Right renal cortex interstitium (tissue), 3 donors: ENCODE measurements around the gene MUC3A. TPM values are rescaled to one million over a fixed set of nuclear protein-coding genes. Genes with fewer than 3 reads are reported as not detected.
"Not testable (repeated sequence)": the region's sequence is repeated elsewhere in the genome, so short reads cannot be mapped to it uniquely, and the experiment has no call there.

Source experiments
- DNase-seq, 3 donors: peaks; one replicate each; pipeline ENCODE4 v3.0.0-alpha.2; 2013; ENCODE audit warnings: low read depth in 3 of 3, low spot score in 2 of 3
- polyA plus RNA-seq, 3 donors: library from polyadenylated mRNA; unstranded; fragments of 120-200 nt; gene quantifications; one replicate each; pipeline ENCODE4 v1.2.1, GENCODE V29; 2013; ENCODE audit not compliant: insufficient read length in 3 of 3

The MUC3A gene, protein sequence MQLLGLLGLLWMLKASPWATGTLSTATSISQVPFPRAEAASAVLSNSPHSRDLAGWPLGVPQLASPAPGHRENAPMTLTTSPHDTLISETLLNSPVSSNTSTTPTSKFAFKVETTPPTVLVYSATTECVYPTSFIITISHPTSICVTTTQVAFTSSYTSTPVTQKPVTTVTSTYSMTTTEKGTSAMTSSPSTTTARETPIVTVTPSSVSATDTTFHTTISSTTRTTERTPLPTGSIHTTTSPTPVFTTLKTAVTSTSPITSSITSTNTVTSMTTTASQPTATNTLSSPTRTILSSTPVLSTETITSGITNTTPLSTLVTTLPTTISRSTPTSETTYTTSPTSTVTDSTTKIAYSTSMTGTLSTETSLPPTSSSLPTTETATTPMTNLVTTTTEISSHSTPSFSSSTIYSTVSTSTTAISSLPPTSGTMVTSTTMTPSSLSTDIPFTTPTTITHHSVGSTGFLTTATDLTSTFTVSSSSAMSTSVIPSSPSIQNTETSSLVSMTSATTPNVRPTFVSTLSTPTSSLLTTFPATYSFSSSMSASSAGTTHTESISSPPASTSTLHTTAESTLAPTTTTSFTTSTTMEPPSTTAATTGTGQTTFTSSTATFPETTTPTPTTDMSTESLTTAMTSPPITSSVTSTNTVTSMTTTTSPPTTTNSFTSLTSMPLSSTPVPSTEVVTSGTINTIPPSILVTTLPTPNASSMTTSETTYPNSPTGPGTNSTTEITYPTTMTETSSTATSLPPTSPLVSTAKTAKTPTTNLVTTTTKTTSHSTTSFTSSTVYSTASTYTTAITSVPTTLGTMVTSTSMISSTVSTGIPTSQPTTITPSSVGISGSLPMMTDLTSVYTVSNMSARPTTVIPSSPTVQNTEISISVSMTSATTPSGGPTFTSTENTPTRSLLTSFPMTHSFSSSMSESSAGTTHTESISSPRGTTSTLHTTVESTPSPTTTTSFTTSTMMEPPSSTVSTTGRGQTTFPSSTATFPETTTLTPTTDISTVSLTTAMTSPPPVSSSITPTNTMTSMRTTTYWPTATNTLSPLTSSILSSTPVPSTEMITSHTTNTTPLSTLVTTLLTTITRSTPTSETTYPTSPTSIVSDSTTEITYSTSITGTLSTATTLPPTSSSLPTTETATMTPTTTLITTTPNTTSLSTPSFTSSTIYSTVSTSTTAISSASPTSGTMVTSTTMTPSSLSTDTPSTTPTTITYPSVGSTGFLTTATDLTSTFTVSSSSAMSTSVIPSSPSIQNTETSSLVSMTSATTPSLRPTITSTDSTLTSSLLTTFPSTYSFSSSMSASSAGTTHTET (N-terminal part only)
- under 1 TPM; 0.25 to 0.71 (median 0.43) TPM for polyA plus RNA-seq

DNA sequence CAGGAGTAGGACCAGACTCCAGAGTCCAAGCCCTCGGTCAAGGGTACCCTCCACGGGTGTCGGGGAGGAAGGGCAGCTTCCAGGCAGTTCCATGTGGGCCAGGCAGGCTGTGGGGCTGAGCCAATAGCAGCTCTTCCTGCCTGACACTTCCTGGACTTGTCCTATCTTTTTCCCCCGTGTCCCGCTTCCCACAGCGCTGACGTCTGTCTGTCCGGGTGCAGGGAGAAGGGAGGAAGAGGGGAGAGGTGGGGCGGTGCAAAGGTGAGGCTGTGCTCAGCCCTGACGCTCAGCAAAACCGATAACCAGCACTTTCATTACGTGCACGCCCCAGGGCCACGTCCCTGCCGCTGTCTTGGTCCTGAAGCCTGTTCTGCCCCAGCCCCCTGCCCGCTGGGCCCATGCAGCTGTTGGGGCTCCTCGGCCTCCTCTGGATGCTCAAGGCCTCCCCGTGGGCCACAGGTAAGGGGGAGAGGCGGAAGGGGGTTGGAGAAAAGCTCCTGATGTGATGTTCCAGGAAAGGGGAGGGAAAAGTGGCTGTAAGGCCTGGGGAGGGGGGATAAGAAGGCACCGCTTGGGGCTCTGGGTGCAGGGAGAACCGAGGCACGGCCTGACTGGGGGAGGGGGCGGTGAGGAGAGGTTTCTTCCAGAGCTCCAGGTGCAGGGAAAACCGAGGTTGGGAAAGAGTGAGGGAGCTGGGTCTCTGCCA lies at the start of gene MUC3A:
Gene MUC3A (plus strand): TSS at position 308 of the 706 bp plus-strand sequence. CDS start 91 bp downstream, at position 399.
- no peak for DNase-seq

GRCh38 chr7:100900978-100901377 lies 48.4 kb upstream of the MUC3A start:
- no peak for DNase-seq

DNA sequence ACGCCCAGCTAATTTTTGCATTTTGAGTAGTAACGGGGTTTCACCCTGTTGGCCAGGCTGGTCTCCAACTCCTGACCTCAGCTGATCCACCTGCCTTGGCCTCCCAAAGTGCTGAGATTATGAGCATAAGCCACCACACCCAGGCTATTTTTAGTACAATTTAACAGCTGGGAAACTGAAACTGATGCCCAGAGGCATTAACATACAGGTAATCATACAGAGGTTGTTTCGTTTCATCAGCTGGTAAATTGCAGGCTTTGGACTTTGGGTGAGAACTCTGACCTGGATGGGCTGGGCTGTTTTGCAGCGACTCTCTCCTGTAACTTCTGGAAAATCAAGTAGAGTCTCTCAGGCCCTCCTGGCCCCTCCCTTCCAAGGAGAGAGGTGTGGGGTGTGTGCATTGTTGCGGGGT lies 47.4 kb upstream of the MUC3A start:
- DNase-seq: no peak

GRCh38 chr7:100902638-100903037 lies 46.7 kb upstream of the MUC3A start:
- no peak for DNase-seq

GRCh38 chr7:100908512-100908911 lies 40.8 kb upstream of the MUC3A start:
- DNase-seq: no peak

DNA sequence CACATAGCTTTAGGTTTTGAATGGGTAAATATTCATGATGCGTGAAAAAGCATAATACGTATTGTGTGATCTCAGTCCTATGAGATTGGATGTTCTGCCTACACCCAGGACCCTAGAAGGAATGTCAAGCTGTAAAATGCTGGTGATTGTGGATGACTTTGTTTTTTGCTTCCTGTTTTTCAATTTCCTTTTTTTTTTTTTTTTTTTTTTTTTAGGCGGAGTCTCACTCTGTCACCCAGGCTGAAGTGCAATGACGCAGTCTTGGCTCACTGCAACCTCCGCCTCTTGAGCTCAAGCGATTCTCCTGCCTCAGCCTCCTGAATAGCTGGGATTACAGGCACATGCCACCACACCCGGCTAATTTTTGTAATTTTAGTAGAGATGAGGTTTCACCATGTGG lies 38.9 kb upstream of the MUC3A start:
- not testable (repeated sequence) for DNase-seq

DNA sequence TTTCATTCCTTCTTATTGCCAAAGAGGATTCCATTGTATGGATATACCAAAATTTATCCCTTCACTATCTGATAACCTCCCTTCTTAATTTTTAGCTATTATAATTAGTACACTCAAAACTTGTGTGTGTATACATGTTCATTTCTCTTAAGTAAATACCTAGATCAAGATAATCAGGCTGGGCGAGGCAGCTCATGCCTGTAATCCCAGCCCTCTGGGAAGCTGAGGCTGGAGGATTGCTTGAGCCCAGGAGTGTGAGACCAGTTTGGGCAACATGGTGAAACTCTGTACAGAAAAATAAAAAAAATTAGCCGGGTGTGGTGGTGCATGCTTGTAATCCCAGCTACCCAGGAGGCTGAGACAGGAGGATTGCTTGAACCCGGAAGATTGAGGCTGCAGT lies 37.9 kb upstream of the MUC3A start:
- DNase-seq: no peak

DNA sequence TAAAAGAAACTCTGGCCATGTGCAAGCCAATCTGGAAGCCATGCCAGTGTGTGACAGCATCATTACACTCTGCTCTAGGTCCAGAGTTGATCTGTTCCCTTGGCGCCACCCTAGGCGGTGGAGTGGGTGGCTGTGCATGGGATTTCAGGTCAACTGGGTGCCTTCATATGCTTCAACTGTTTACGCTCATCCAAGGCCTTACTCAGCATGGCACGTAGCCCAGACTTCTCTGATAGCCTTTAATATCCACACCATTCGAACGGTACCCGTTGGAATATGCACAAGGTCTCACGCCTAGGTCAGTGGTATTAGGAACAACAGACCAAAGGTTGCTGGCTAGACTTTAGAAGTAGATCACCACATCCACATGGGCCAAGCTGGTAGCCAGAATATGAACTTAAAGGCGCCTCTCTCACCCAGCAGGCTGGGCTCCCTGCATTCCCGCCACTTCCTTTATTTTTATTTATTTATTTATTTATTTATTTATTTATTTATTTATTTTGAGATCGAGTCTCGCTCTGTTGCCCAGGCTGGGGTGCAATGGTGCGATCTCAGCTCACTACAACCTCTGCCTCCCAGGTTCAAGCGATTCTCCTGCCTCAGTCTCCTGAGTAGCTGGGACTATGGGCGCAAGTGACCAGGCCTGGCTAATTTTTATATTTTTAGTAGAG lies 35.0 kb upstream of the MUC3A start:
- DNase-seq: no peak

GRCh38 chr7:100914879-100915447 lies 34.4 kb upstream of the MUC3A start:
- DNase-seq: no peak

DNA sequence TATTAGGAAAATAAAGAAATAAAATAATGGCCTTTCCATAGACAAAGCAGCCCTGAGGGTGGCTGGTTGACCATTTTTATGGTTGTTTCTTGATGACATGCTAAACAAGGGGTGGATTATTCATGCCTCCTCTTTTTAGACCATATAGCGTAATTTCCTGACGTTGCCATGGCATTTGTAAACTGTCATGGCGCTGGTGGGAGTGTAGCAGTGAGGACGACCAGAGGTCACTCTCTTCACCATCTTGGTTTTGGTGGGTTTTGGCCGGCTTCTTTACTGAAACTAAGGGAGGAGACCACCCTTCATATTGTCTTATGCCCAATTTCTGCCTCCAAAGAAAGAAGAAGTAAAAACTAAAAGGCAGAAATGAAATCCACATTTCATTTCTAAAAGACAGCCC lies 30.0 kb upstream of the MUC3A start:
- DNase-seq: not testable (repeated sequence)

GRCh38 chr7:100919779-100920437 lies 29.4 kb upstream of the MUC3A start:
- DNase-seq: not testable (repeated sequence)

DNA sequence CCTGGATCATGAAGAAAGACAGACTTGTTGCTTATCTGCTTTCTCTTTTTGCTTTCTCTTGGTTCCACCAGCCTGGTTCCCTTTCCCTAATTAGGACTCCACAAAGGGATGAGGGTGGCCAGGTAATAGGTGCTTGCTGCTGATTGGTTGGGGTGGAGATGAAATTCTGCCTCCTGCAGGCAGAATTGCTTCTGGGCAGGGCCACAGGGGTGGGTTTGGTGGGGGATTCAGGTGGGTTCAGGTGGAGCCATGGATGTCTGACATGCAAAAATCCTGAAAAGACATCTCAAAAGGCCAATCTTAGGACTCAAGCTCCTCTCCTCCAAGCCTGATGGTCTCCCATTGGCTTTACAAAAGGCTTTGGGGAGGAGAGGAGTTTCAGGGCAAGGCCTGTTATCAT lies 28.3 kb upstream of the MUC3A start:
- DNase-seq: no peak

DNA sequence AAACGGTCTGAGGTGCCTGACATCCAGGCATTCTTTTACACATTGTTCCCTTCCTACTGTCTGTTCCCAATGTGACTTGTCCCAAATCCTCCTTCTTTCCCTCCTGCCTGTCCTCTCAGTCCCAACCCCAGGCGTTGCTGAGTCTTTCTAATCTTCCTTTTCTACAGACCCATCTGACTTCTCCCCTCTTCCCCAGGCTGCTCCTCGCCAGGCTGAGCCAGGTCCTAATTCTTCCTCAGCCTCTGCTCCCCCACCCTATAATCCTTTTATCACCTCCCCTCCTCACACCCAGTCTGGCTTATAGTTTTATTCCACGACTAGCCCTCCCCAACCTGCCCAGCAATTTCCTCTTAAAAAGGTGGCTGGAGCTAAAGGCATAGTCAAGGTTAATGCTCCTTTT lies 25.7 kb upstream of the MUC3A start:
- not testable (repeated sequence) for DNase-seq

- DNase-seq: no peak
These were observed 19.5 kb upstream of the MUC3A start for GRCh38 chr7:100929808-100930174.

- DNase-seq: no peak
These were observed 15.6 kb upstream of the MUC3A start for GRCh38 chr7:100933734-100934133.

DNA sequence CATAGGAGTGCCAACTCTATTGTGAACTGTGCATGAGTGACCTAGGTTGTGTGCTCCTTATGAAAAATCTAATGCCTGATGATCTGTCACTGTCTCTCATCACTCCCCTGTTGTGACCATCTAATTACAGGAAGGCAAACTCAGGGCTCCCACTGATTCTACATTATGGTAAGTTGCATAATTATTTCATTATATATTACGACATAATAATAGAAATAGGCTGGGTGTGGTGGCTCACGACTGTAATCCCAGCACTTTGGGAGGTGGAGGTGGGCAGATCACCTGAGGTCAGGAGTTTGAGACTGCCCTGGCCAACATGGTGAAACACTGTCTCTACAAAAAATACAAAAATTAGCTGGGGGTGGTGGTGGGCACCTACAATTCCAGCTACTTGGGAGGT lies 14.0 kb upstream of the MUC3A start:
- not testable (repeated sequence) for DNase-seq

- DNase-seq: not testable (repeated sequence)
These were observed 13.2 kb upstream of the MUC3A start for GRCh38 chr7:100936167-100936566.

DNA sequence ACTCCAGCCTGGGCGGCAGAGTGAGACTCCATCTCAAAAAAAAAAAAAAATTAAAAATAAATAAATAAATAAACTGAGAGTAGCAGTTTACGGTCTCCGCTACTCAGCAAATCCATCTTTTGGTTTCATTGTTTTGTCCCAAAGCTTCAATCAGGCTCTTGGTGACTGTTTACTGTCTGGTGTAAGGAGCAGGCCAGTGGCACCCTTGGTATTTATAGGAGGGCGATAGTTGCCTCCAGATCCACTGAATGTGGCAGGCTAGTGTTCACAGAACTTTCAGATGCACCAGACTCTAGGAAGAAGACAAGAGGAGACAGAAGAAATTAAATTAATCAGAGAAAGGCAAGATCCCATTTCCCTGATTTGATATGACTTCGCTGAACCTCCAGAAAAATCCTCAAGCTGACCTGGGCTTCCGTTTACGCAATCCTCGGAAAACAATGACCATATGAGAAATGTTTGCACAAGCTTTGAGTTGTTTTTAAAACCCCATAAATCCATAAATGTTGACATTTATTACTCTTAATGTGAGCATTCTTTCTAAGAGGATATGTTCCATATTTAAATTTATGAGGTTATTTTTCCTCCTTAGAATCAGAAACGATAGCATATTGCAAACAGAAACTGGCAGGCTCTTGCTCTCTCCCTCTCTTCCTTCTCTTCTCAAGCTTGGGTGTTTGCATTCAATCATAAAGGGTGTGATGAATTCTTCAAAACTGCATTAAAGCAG lies 7.1 kb upstream of the MUC3A start:
- DNase-seq: no peak
